ENCODE data around the gene HMOX2.

The HMOX2 gene

GRCh38 chr16:4475880-4476788, at the start of gene HMOX2:
Gene HMOX2, plus strand, starts transcription at chr16:4476398. Its CDS starts 29,127 bp downstream, at chr16:4505525.
- POLR2A ChIA-PET: interaction anchor here (0.6 to 1.2 kb wide), 2 partner anchors 19 to 29 kb away, joined by 3 read pairs; no protein-coding TSS in a partner anchor
- TF ChIP-seq, protein P1, sequence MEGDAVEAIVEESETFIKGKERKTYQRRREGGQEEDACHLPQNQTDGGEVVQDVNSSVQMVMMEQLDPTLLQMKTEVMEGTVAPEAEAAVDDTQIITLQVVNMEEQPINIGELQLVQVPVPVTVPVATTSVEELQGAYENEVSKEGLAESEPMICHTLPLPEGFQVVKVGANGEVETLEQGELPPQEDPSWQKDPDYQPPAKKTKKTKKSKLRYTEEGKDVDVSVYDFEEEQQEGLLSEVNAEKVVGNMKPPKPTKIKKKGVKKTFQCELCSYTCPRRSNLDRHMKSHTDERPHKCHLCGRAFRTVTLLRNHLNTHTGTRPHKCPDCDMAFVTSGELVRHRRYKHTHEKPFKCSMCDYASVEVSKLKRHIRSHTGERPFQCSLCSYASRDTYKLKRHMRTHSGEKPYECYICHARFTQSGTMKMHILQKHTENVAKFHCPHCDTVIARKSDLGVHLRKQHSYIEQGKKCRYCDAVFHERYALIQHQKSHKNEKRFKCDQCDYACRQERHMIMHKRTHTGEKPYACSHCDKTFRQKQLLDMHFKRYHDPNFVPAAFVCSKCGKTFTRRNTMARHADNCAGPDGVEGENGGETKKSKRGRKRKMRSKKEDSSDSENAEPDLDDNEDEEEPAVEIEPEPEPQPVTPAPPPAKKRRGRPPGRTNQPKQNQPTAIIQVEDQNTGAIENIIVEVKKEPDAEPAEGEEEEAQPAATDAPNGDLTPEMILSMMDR (IDR thresholded peaks at IDR 0.05; ENCODE audit: control extremely low read depth, extremely low read depth, low read depth, missing control alignments): peak; percentile 50
- CTCF ChIA-PET: interaction anchor here (1.0 to 2.9 kb wide), 18 partner anchors 9 to 222 kb away, joined by 3 to 9 read pairs (median 4); no protein-coding TSS in a partner anchor
- peak; percentile 97 for DNase-seq (ENCODE audit: extremely low spot score)

DNA sequence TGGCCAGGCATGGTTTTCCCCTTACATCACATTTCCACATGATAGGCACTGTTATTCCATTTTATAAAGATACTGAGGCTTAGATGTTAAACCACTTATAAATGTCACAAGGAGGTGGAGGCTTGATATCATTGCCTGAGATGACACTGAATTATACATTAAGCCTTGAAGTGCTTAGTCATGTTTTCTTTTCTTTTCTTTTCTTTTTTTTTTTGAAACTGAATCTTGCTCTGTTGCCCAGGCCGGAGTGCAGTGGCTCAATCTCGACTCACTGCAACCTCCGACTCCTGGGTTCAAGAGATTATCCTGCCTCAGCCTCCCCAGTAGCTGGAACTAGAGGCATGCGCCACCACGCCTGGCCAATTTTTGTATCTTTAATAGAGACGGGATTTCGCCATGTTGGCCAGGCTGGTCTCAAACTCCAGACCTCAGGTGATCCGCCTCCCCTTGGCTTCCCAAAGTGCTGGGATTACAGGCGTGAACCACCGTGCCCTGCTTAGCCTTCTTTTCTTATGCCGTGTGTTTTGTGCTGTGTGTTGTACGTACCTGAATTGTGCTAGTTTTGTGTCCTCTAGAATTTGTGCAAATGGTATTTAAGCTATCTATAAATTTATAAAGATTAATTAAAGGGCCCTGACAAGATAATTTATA, 49.4 kb upstream of the HMOX2 start:
- TF ChIP-seq, protein P1 (IDR thresholded peaks at IDR 0.05; ENCODE audit: control extremely low read depth, extremely low read depth, low read depth, missing control alignments): no peak
- ChIA-PET CTCF (interaction anchor here (1.0 to 2.1 kb wide), 2 partner anchors 9 to 24 kb away, joined by 3 to 5 read pairs; no protein-coding TSS in a partner anchor), POLR2A (no interaction called here)
- DNase-seq (ENCODE audit: extremely low spot score): no peak

DNA sequence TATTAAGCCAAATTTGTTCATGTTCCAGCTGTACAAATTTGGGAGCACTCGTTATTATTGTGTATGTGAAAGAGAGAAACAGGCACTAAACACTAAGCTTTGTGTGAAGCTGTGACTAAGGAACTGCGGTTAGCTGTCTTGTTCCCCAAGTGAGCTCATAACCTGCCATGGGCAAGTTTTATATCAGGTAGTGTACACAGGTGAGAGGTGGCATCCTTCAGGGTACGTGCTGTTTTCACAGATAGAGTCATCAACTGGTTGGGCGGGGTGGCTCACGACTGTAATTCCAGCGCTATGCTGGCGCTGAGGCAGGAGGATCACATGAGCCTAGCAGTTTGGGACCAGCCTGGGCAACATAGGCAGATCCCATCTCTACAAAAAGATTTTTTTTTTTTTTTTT, 47.7 kb upstream of the HMOX2 start:
- TF ChIP-seq, protein P1 (IDR thresholded peaks at IDR 0.05; ENCODE audit: control extremely low read depth, extremely low read depth, low read depth, missing control alignments): no peak
- DNase-seq (ENCODE audit: extremely low spot score): no peak
- POLR2A ChIA-PET: interaction anchor here (0.8 to 0.9 kb wide), 2 partner anchors 12 to 24 kb away, joined by 4 to 6 read pairs; partner anchors contain the start of gene CORO7
- CTCF ChIA-PET: interaction anchor here (1.5 kb wide), 1 partner anchor 26 kb away, joined by 5 read pairs; no protein-coding TSS in a partner anchor

GRCh38 chr16:4431023-4431422, 45.2 kb upstream of the HMOX2 start:
- POLR2A ChIA-PET: no interaction called here
- TF ChIP-seq, protein P1 (IDR thresholded peaks at IDR 0.05; ENCODE audit: control extremely low read depth, extremely low read depth, low read depth, missing control alignments): no peak
- CTCF ChIA-PET: no interaction called here
- no peak for DNase-seq (ENCODE audit: extremely low spot score)

- TF ChIP-seq, protein P1 (IDR thresholded peaks at IDR 0.05; ENCODE audit: control extremely low read depth, extremely low read depth, low read depth, missing control alignments): no peak
- ChIA-PET CTCF (no interaction called here), POLR2A (no interaction called here)
- no peak for DNase-seq (ENCODE audit: extremely low spot score)
Measured at GRCh38 chr16:4433228-4433627, 43.0 kb upstream of the HMOX2 start.

All from GM10248 (cell line).